Measurements from ENCODE around the gene PCDHGA11.

- TF ChIP-seq POLR2A (IDR thresholded peaks at IDR 0.05; ENCODE audit: low read length), result no peak
- no peak for TF ChIP-seq GATA1 (IDR thresholded peaks at IDR 0.05; ENCODE audit: low read depth, low read length)
Measured at GRCh38 chr5:141422742-141423291, 2.0 kb downstream of the PCDHGA11 start.
